ENCODE measurements around the gene ECM1. TPM values are rescaled to one million over a fixed set of nuclear protein-coding genes. Genes with fewer than 3 reads are reported as not detected.

ECM1 gene
- total RNA-seq, 4 donors from 2014 or later: 1.5 to 38.5 (median 9.5) TPM

DNA sequence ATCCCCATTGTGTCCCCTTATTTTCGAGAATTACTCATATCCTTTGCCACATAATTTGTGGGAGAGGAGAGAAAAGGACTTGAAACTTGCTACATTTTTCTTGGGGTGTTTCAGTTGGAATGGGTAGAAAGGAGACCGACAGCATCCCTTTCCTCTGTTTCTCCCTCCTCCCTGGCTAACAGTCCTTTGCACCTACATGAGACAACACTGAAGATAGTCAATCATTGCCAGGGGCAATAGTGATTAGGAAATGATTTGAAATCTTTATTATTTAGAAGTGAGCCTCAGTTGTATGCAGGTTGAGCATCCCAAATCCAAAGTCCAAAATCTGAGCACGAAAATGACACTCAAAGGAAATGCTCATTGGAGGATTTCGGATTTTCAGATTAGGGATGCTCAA, 28.5 kb upstream of the ECM1 start:
- Histone ChIP-seq H3K27ac (no peak overlapping the region), H3K4me3 (no peak overlapping the region), H3K36me3 (no peaks in the 10 kb centered on the region), H3K9me3 (no peaks in the 10 kb centered on the region), H3K27me3 (no peaks in the 10 kb centered on the region), H3K4me1 (no peaks in the 10 kb centered on the region)
- intact Hi-C loops (cut with DNase I; ENCODE audit: low total_unique reads): no loop called here
- no peak for DNase-seq
- TF ChIP-seq POLR2A (IDR thresholded peaks at IDR 0.05): no peak
- TF ChIP-seq, protein P1, sequence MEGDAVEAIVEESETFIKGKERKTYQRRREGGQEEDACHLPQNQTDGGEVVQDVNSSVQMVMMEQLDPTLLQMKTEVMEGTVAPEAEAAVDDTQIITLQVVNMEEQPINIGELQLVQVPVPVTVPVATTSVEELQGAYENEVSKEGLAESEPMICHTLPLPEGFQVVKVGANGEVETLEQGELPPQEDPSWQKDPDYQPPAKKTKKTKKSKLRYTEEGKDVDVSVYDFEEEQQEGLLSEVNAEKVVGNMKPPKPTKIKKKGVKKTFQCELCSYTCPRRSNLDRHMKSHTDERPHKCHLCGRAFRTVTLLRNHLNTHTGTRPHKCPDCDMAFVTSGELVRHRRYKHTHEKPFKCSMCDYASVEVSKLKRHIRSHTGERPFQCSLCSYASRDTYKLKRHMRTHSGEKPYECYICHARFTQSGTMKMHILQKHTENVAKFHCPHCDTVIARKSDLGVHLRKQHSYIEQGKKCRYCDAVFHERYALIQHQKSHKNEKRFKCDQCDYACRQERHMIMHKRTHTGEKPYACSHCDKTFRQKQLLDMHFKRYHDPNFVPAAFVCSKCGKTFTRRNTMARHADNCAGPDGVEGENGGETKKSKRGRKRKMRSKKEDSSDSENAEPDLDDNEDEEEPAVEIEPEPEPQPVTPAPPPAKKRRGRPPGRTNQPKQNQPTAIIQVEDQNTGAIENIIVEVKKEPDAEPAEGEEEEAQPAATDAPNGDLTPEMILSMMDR (IDR thresholded peaks at IDR 0.05): no peak

DNA sequence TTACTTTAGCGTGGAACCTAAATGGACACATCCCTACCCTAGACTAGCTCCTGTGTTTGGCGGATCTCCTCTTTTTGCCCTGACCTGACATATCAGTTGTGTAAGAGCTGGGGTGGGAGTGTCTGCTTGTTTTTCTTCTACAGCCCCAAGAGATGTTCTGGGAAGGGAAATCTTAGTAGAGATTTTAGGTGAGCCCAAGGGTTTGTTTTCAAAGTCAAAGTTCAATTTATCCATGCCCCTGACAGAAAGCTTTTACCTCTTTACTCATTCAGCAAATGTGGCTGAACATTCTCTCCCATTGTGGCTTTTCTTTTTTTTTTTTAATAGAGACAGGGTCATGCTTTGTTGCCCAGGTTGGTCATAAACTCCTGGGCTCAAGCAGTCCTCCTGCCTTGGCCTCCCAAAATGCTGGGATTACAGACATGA, 28.0 kb upstream of the ECM1 start:
- TF ChIP-seq, protein P1 (IDR thresholded peaks at IDR 0.05): no peak
- no peak for TF ChIP-seq POLR2A (IDR thresholded peaks at IDR 0.05)
- H3K36me3 ChIP-seq: no peaks in the 10 kb centered on the region
- DNase-seq: no peak
- no peak overlapping the region for H3K27ac ChIP-seq
- no peak overlapping the region for H3K4me3 ChIP-seq
- no peaks in the 10 kb centered on the region for H3K4me1 ChIP-seq
- no peaks in the 10 kb centered on the region for H3K9me3 ChIP-seq
- H3K27me3 ChIP-seq: no peaks in the 10 kb centered on the region
- intact Hi-C loops (cut with DNase I; ENCODE audit: low total_unique reads): no loop called here

DNA sequence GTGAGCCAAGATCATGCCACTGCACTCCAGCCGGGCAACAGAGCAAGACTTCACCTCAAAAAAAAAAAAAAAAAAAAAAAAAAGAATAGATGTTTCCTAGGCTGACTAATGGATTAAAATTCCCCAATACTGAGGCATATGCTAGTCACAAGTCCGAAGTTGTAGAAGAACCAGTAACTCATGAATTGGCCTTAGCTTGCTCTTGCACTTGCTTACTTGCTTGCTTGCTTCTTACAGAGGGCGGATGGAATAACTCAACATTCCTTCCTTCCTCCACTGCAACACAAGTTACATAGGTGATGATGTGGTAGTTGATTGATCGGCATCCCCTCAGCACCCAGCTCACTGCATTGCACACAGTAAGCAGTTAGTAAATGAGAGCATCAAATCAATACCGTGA, 23.5 kb upstream of the ECM1 start:
- Histone ChIP-seq H3K4me1 (no peaks in the 10 kb centered on the region), H3K36me3 (no peaks in the 10 kb centered on the region), H3K27ac (no peak overlapping the region), H3K9me3 (no peaks in the 10 kb centered on the region), H3K27me3 (no peaks in the 10 kb centered on the region), H3K4me3 (no peak overlapping the region)
- DNase-seq: no peak
- TF ChIP-seq, protein P1 (IDR thresholded peaks at IDR 0.05): no peak
- TF ChIP-seq POLR2A (IDR thresholded peaks at IDR 0.05): no peak
- intact Hi-C loops (cut with DNase I; ENCODE audit: low total_unique reads): no loop called here

DNA sequence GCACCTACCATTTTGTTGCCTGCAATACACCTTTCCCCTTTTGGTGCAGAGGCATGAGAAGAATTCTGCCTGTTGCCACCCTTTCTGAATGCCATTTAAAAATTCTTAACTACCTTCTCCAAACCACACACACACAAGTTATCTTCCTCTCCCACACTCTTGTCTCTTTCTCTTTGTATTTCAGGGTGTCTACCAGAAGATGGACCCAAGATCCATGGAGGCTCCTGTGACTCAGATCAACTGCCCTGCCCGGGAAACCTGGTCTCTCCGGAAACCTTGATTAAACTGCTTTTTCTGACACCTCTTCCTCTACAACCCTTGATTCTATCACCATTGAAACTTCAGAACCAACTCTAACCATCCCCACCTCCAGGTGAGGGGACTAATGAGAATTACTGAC, 23.0 kb upstream of the ECM1 start:
- Histone ChIP-seq H3K9me3 (no peaks in the 10 kb centered on the region), H3K4me3 (no peak overlapping the region), H3K27me3 (no peaks in the 10 kb centered on the region), H3K4me1 (no peaks in the 10 kb centered on the region), H3K36me3 (no peaks in the 10 kb centered on the region), H3K27ac (no peak overlapping the region)
- no peak for DNase-seq
- TF ChIP-seq, protein P1 (IDR thresholded peaks at IDR 0.05): no peak
- TF ChIP-seq POLR2A (IDR thresholded peaks at IDR 0.05): no peak
- intact Hi-C loops (cut with DNase I; ENCODE audit: low total_unique reads): no loop called here

DNA sequence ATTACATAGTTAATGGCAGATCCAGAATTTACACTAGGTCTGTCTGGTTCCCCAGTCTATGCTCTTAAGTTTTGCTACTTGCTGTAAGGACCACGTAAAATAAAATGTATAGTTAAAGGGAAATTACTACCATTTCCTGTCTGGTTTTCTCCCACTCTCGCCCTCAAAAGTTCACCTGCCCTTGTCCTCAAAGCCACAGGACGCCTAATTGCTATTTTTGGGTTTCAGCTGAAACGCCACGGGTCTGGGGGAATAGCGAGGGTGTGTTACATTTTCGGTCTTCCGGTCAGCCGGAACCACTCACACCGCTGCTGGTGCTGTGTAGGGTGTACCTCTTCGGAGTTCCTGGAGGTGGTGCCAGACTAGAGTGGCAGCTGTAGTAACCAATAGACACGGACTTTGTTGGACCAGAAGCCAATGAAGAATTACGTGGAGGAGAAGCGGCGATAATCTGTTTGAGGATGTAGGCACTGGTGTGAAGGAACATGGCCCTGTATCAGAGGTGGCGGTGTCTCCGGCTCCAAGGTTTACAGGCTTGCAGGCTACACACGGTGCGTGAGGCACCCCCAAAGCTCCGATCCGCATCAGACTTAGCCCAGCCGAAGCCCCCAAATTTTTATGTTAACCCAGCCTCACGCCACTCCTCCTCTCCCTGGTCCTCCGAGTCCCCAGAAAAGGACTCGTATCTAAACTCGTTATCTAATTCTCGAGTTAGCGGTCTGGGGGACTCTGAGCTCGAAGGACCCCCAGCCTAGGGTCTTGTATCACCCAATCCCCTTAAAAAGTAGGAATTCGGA, 20.7 kb upstream of the ECM1 start, which contains the start of gene TARS2:
Gene TARS2, plus strand, starts transcription at position 454 of the 797 bp plus-strand sequence. Its CDS starts 32 bp downstream, at position 486.
- Histone ChIP-seq H3K36me3 (no peaks in the 10 kb centered on the region), H3K9me3 (no peaks in the 10 kb centered on the region), H3K27ac (peak within 1 kb of the TSS; percentile 73 to 79), H3K27me3 (no peaks in the 10 kb centered on the region), H3K4me3 (peak within 1 kb of the TSS; percentile 62 to 66), H3K4me1 (no peaks in the 10 kb centered on the region)
- TF ChIP-seq, protein P1 (IDR thresholded peaks at IDR 0.05): peak; percentile 7 to 67 (median 33)
- TF ChIP-seq POLR2A (IDR thresholded peaks at IDR 0.05): peak; percentile 50 to 68
- intact Hi-C loops (cut with DNase I; ENCODE audit: low total_unique reads): no loop called here
- peak; percentile 94 to 98 for DNase-seq

Measured in uterus (tissue), 4 donors.